GM12801 (cell line): ENCODE measurements around the gene NWD2.

Experiments used
- TF ChIP-seq, protein P1 (sequence below): IDR thresholded peaks from one replicate; pipeline ENCODE4 v1.5.1; 2011; ENCODE audit warnings: control low read depth; ENCODE audit not compliant: insufficient read length; ENCODE audit errors: extremely low read depth

The NWD2 gene

DNA sequence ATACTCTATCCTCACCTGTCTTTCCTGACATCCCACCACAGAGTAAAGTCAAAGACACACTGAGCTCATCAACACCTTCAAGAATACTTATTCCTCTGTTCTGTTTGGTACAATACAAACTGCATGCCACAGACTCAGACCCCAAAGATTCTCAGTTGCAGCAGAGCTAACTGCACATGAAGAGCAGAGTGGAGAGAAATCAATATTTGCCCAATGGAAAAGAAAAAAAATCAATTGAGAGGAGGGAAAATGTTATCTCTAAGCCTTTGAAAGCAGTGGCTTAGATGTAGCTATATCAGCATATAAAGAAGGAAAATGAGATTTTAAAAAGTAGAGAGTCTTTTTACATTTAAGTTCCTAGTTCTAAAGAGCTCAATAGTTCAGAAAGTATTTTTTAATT lies 180.2 kb downstream of the NWD2 start:
- TF ChIP-seq, protein P1, sequence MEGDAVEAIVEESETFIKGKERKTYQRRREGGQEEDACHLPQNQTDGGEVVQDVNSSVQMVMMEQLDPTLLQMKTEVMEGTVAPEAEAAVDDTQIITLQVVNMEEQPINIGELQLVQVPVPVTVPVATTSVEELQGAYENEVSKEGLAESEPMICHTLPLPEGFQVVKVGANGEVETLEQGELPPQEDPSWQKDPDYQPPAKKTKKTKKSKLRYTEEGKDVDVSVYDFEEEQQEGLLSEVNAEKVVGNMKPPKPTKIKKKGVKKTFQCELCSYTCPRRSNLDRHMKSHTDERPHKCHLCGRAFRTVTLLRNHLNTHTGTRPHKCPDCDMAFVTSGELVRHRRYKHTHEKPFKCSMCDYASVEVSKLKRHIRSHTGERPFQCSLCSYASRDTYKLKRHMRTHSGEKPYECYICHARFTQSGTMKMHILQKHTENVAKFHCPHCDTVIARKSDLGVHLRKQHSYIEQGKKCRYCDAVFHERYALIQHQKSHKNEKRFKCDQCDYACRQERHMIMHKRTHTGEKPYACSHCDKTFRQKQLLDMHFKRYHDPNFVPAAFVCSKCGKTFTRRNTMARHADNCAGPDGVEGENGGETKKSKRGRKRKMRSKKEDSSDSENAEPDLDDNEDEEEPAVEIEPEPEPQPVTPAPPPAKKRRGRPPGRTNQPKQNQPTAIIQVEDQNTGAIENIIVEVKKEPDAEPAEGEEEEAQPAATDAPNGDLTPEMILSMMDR, result no peak

DNA sequence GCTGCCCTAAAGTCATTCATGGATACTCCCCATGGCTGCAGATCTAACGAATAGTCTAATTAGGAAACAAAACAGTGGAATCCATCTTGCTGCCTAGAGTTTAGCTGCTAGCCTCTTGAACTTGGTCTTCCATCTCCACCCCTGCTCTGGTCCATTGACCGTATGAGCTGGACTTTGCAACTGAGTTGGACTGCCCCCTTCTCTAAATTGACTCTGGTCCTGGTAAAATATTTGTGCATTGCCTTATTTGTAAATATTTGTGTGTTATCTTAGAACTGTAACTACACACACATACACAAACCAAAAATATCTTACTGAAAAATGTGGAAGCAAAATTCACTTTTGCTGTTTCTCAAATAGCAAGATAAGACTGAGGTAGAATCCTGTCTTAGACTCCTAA lies 181.3 kb downstream of the NWD2 start:
- TF ChIP-seq, protein P1, result no peak

- TF ChIP-seq, protein P1, result no peak
These were observed 182.7 kb downstream of the NWD2 start for GRCh38 chr4:37427193-37427592.

DNA sequence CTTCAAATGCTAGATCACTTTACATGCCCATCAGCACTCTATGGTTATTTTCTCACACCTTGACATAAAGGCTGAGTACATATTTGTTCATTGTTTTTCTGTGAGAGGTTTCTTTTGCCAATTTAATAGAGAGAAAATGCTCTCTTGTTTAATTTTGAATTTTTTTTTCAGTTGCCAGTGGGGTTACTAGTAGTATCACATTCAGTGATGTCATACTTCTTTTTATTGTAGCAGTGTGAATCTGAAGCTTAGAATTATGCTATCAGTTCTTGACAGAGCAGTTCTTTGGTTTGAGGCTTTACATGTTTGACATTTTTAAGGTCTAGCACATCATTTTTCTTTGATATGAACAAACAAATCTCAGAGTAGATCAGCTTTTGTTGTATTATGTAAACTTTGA lies 185.4 kb downstream of the NWD2 start:
- TF ChIP-seq, protein P1, result no peak

DNA sequence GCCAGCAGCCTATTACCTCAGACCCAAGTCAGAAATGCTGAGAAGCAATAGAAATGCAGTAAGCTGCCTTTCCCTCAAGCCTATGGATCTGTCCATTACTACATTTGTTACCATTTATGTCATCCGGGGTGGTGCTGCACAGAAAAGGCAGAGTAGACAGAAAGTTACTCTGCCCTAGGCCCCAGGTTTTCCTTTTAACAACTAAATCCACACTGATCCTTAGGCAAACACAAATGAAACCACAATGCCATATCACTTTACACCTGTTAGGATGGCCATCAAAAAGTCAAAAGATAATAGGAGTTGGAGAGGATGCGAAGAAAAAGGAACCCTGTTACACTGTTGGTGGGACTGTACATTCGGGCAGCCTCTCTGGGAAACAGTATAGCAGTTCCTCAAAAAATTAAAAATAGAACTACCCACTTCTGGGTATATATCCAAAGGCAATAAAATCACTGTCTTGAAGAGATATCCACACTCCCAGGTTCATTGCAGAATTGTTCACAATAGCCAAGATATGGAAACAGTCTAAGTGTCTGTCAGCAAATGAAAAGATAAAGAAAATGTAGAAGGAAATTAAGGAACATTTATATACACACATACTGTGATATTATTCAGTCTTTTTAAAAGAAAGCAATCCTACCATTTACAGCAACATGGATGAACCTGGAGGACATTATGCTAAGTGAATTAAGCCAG lies 186.3 kb downstream of the NWD2 start:
- TF ChIP-seq, protein P1, result no peak

DNA sequence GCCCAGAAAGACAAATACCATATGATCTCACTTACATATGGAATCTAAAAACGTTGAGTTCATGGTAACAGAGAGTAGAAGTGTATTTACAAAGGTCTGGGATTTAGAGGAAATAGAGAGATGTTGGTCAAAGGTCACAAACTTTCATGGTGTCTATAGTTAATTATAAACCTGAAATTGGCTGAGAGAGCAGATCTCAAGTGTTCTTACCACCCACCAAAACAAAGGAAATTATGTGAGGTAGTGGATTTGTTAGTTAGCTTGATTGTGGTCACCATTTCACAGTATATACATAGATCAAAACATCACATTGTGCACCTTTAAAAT lies 186.8 kb downstream of the NWD2 start:
- TF ChIP-seq, protein P1, result no peak

DNA sequence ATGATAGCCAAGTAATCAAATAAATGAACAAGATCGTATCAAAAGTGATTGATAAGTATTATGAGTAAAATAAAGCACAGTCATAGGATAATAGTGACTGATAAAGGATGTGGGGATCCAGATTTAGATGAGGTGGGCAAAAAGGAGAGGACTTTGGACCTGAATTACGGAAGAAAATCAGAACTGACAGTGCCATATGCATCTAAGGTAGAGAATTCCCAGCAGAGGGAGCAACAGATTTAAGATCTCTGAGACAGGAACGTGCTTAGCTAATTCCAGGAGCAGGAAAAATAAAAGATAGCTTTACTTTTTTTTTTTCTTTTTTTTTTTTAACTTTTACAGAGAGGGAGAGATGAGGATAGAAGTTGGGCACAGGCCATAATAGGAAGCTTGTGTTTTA lies 189.9 kb downstream of the NWD2 start:
- TF ChIP-seq, protein P1, result no peak
